Thymus (tissue), 11 donors: ENCODE data around the gene FLRT2. TPM values are rescaled to one million over a fixed set of nuclear protein-coding genes. Genes with fewer than 3 reads are reported as not detected.
A peak's percentile ranks its signal among the peaks of the same experiment; 100 is the strongest.

Experiments
- DNase-seq, 9 donors: peaks; one replicate each; pipeline ENCODE4 v3.0.0-alpha.2; 2013; ENCODE audit warnings: low spot score in 9 of 9, low read depth in 6 of 9, missing footprints in 1 of 9
- H3K27ac ChIP-seq, 2 donors: one replicate each; pipeline ENCODE4 v1.5.1; 2013; ENCODE audit warnings: control low read depth in 1 of 2, low read depth in 1 of 2, low read length in 1 of 2, mild to moderate bottlenecking in 1 of 2, moderate library complexity in 1 of 2
- H3K27me3 ChIP-seq, 2 donors: one replicate each; pipeline ENCODE4 v1.5.1; 2013; ENCODE audit warnings: low read length in 1 of 2; ENCODE audit not compliant: control insufficient read depth in 2 of 2, insufficient read depth in 1 of 2
- H3K36me3 ChIP-seq, 2 donors: one replicate each; pipeline ENCODE4 v1.5.1; 2013; ENCODE audit warnings: low read length in 1 of 2, mild to moderate bottlenecking in 1 of 2, moderate library complexity in 1 of 2; ENCODE audit not compliant: control insufficient read depth in 2 of 2, insufficient read depth in 2 of 2
- H3K4me1 ChIP-seq, 2 donors: one replicate each; pipeline ENCODE4 v1.5.1; 2013; ENCODE audit warnings: low read length in 2 of 2; ENCODE audit not compliant: control insufficient read depth in 2 of 2, insufficient read depth in 2 of 2
- H3K4me3 ChIP-seq, 2 donors: one replicate each; pipeline ENCODE4 v1.5.1; 2013; ENCODE audit warnings: low read length in 2 of 2, control low read depth in 1 of 2, mild to moderate bottlenecking in 1 of 2
- H3K9me3 ChIP-seq, 2 donors: one replicate each; pipeline ENCODE4 v1.5.1; 2013; ENCODE audit warnings: low read length in 1 of 2, mild to moderate bottlenecking in 1 of 2; ENCODE audit not compliant: control insufficient read depth in 2 of 2, insufficient read depth in 1 of 2
- WGBS: extraction: QIAGEN DNeasy Blood & Tissue Kit; methylation state at CpG from one replicate; pipeline ENCODE4 v1.1.7; 2013; 5-methylcytosine and 5-hydroxymethylcytosine counted together
- polyA plus RNA-seq: library from polyadenylated mRNA; stranded (reverse); fragments of 200-250 nt; gene quantifications from one replicate; pipeline ENCODE4 v1.2.3, GENCODE V29; 2013
- total RNA-seq: library from RNA; stranded (reverse); fragments of 120-200 nt; gene quantifications from one replicate; pipeline ENCODE4 v1.2.4, GENCODE V29; 2013
- donor health status: healthy.

FLRT2 gene
- total and polyA plus RNA-seq, 2 donors: 1.8 to 8.9 TPM

DNA sequence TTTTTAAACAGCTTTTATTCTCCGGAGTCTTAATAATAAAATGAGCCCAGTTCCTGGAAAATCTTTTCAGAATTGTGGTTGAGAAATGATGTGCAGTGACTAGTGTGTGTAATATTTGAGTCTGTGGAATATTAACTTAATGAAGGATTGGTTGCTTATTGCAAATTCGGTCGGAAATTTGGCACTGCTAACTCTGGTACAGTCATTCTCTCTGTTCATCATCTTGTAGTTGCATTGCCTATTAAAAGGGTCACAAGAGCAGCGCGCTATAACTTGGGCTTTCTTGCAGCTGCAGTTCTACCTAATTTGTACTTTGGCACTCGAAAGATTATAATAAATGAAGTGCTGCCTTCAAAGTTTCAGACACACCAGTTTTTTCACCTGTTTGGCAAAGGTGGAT, 146.0 kb downstream of the FLRT2 start:
- H3K27ac ChIP-seq: peak overlapping the region in 1 of 2 donors; percentile 27
- no peak overlapping the region for H3K4me3 ChIP-seq
- no peaks in the 10 kb centered on the region for H3K4me1 ChIP-seq
- no peaks in the 10 kb centered on the region for H3K9me3 ChIP-seq
- peak in 1 of 9 donors; percentile 0 for DNase-seq
- H3K36me3 ChIP-seq: no peaks in the 10 kb centered on the region
- 91% methylated on average over 6 of the region's 6 CpGs for WGBS
- H3K27me3 ChIP-seq: no peaks in the 10 kb centered on the region

DNA sequence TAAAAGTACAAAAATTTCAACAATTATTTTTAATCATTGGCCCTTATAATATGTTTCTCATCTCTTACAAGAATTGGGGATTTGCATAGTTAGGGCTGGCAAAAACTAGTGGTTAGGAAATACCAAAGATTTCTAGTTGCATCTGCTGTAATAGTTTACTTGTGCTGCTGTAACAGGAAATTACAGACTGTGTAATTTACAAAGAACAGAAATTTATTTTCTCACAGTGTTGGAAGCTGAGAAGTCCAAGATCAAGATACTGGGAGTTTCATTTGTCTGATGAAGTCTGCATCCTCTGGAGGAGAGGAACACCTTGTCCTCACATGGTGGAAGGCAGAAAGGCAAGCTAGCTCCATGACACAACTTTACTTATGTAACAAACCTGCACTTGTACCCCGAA, 157.0 kb downstream of the FLRT2 start:
- WGBS: 34% methylated on average over 1 of the region's 1 CpG

DNA sequence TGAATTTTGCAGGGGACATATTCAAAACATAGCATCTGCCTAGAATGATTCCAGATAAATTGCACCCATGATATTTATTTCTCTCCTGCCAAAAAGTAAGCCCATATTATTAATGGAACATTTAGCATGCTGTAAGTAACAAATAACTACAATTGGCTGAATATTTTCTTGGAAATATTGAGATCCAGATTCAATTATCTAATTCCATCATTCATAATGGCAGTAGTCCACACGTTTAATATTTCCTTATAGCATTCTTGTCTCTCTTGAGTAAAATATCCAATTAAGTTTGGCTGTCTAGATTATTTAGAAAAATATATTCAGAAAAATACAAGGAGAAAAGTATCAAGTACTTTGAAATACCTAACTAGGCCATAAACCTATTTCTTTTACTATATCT, 157.5 kb downstream of the FLRT2 start:
- 91% methylated on average over 1 of the region's 1 CpG for WGBS
- Histone ChIP-seq H3K4me3 (no peak overlapping the region), H3K9me3 (no peaks in the 10 kb centered on the region), H3K27ac (no peak overlapping the region), H3K4me1 (no peaks in the 10 kb centered on the region), H3K27me3 (no peaks in the 10 kb centered on the region), H3K36me3 (no peaks in the 10 kb centered on the region)
- DNase-seq: no peak

More for the DNA sequence above, 157.0 kb downstream of the FLRT2 start:
- no peaks in the 10 kb centered on the region for H3K9me3 ChIP-seq
- H3K36me3 ChIP-seq: no peaks in the 10 kb centered on the region
- no peak overlapping the region for H3K4me3 ChIP-seq
- no peak overlapping the region for H3K27ac ChIP-seq
- H3K27me3 ChIP-seq: no peaks in the 10 kb centered on the region
- no peaks in the 10 kb centered on the region for H3K4me1 ChIP-seq
- DNase-seq: no peak

DNA sequence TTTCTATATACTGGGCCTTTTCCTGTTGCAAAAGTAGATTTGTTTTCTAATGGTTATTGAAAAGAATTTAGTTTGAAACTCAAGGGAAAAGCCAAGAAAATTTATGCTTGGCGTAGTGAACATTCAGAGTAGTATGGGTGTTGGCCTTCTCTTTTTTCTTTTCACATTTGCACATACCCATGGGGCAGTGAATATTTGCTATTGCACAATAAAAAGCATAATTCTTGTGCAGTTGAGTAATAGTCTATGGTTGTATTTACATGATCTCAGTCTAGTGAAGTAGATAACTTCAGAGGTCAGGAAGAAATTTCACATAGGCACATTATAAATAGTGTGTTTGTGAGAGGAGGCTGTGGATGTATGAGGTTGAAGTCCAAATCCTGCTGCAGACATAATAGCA, 158.1 kb downstream of the FLRT2 start:
- no peaks in the 10 kb centered on the region for H3K27me3 ChIP-seq
- no peak overlapping the region for H3K4me3 ChIP-seq
- no peaks in the 10 kb centered on the region for H3K9me3 ChIP-seq
- DNase-seq: no peak
- H3K4me1 ChIP-seq: no peaks in the 10 kb centered on the region
- H3K36me3 ChIP-seq: no peaks in the 10 kb centered on the region
- H3K27ac ChIP-seq: no peak overlapping the region
- WGBS: 97% methylated on average over 1 of the region's 1 CpG

DNA sequence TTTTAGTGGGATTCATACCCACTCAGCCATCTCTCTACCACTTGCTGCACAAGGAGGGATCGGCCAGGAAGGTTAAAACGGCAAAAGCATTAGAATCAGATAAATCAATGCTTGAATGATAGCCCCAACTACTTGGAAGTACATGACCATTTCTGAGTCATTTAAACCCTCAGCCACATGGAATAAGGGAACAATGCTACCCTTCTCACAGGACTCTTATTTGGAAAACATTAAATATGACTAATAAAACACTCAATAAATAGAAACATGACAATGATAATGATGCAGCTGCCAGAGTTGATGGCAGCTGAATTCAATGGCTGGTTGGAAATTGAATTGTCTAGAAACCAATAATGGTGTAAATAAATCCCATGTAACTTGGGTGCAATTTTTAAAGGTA, 165.4 kb downstream of the FLRT2 start:
- no peak for DNase-seq
- Histone ChIP-seq H3K36me3 (no peaks in the 10 kb centered on the region), H3K4me3 (no peak overlapping the region), H3K4me1 (no peaks in the 10 kb centered on the region), H3K9me3 (no peaks in the 10 kb centered on the region), H3K27me3 (no peaks in the 10 kb centered on the region), H3K27ac (no peak overlapping the region)
- 97% methylated on average over 2 of the region's 2 CpGs for WGBS

DNA sequence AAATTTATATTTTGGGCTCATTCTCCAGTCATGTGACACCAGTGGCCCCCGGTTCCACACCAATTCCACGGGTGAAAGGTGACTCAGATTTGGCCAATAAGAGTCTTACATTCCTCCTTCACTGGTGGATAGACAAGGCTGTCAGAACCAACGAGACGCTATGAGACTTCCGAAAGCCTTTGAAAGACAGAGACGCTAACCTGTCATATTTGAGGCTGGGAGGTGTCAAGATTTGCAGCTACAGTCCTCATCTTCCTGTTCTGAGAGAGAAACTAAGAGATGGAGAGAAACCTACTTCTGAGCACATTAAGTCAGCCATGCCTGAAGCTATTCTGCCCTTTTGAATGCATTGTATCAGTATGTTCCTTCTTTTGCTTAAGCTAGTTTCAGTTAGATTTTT, 171.2 kb downstream of the FLRT2 start:
- Histone ChIP-seq H3K27me3 (no peaks in the 10 kb centered on the region), H3K36me3 (no peaks in the 10 kb centered on the region), H3K4me3 (no peak overlapping the region), H3K4me1 (no peaks in the 10 kb centered on the region), H3K27ac (no peak overlapping the region), H3K9me3 (no peaks in the 10 kb centered on the region)
- DNase-seq: no peak
- 82% methylated on average over 6 of the region's 6 CpGs for WGBS

DNA sequence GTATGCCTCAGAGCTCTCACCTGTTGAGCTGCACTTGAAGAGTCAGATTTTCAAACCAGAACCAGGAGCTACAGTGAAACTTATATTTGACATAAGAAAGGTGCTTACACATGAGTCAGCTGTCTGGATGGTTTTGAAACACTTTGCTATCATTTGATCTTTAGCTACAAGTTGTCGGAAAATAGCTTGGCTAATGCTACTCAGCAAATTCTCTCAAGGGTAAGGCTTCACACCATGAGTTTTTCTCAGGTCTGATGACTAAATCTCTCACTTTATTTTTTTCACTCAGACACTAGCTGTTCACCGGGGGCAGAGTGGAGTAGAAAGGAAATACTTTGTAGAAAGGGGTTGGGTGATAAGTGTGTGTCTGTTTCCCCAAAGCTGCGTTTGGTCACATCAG, 171.8 kb downstream of the FLRT2 start:
- no peaks in the 10 kb centered on the region for H3K9me3 ChIP-seq
- no peaks in the 10 kb centered on the region for H3K4me1 ChIP-seq
- H3K4me3 ChIP-seq: no peak overlapping the region
- WGBS: 52% methylated on average over 3 of the region's 3 CpGs
- no peaks in the 10 kb centered on the region for H3K27me3 ChIP-seq
- H3K36me3 ChIP-seq: no peaks in the 10 kb centered on the region
- no peak overlapping the region for H3K27ac ChIP-seq
- DNase-seq: peak in 1 of 9 donors; percentile 4

DNA sequence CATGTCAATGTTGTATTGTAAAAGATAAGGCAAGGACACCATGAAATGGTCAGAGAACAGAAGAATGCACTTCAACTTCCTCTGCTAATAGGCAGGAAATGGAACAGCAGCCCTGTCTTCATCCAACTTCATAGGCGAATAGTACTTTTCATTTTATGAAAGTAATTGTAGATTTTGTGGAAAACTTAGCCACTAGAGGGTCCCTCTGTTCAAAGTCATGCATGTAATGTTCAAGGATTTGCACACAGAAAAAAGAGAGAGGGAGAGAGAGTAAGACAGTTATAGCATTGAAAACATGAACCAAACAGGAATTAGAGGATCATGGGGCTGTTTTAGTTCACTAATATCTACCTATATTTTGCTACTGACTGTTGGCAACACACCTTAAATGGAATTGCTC, 172.2 kb downstream of the FLRT2 start:
- no peak for DNase-seq
- WGBS: 63% methylated on average over 1 of the region's 1 CpG
- no peak overlapping the region for H3K4me3 ChIP-seq

DNA sequence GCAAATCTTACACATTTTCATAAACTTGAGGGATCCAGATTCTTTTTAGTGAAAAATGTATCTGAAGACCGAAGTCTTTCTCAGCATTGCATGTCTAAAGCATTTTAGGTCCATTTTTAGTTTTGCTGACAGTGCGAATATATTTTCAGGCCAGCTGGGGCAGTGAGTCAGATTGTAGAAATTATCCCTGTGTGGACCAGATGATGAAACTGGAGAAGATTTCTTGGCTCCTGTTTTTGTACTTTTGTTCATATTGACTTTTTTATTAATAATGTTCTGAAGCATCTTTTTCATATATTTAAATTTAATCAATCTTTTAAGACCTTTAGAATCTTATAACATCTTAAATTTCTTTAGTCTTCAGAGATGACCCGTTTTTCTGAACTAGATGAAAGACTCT, 173.1 kb downstream of the FLRT2 start:
- no peak overlapping the region for H3K27ac ChIP-seq
- no peaks in the 10 kb centered on the region for H3K36me3 ChIP-seq
- no peak overlapping the region for H3K4me3 ChIP-seq
- H3K9me3 ChIP-seq: no peaks in the 10 kb centered on the region
- 94% methylated on average over 3 of the region's 3 CpGs for WGBS
- H3K27me3 ChIP-seq: no peaks in the 10 kb centered on the region
- no peaks in the 10 kb centered on the region for H3K4me1 ChIP-seq
- no peak for DNase-seq

More for the DNA sequence above, 172.2 kb downstream of the FLRT2 start:
- no peaks in the 10 kb centered on the region for H3K4me1 ChIP-seq
- no peak overlapping the region for H3K27ac ChIP-seq
- H3K27me3 ChIP-seq: no peaks in the 10 kb centered on the region
- H3K9me3 ChIP-seq: no peaks in the 10 kb centered on the region
- H3K36me3 ChIP-seq: no peaks in the 10 kb centered on the region
